Loucy (cell line): ENCODE results near the gene ENKUR.

Experiments used
- EZH2phosphoT487 ChIP-seq: fragments of 200-600 bp; IDR thresholded peaks from 2 replicates; pipeline ENCODE4 v1.6.1; 2018; ENCODE audit warnings: antibody characterized with exemption, mild to moderate bottlenecking, moderate library complexity, borderline replicate concordance
- TF ChIP-seq, protein P1 (sequence below): fragments of 200-600 bp; sonication (generic); conservative IDR thresholded peaks from 2 replicates; pipeline ENCODE4 v1.5.1; 2014; ENCODE audit warnings: mild to moderate bottlenecking, antibody characterized with exemption, low read length

DNA sequence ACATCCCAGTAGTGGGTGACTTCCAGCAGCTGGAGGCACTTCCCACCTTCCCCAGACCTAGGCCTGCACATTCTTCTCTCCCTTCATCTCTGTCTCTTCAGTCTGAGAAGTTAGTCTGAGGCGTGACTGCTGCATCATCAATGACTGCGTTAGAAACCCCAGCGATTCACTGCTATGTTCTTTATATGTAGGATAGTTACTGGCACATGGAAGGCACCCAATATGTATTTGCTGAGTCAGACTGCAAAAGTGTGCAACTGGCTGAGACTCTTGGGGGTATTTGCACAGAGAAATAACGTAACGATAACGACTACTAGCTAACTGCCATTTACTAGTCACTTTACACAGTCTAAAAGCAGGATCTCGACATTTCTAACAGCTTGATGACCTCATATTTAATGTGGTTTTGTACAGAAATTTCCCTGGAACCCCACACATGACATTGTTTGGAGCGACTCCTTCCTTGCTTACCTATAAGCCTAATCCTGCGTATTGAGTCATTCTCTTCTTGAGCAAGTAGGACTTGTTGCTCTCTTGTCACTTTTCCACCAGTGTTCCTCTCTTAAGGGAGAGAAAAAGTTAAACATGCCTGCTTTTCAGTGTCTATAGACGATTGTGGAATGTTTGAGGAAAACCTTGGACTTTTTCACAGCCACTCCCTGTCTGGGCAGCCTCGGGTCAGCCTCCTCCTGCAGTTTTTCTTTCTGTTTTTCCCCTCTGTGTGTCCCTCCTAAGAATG is 45.9 kb upstream of the ENKUR start:
- TF ChIP-seq, protein P1, sequence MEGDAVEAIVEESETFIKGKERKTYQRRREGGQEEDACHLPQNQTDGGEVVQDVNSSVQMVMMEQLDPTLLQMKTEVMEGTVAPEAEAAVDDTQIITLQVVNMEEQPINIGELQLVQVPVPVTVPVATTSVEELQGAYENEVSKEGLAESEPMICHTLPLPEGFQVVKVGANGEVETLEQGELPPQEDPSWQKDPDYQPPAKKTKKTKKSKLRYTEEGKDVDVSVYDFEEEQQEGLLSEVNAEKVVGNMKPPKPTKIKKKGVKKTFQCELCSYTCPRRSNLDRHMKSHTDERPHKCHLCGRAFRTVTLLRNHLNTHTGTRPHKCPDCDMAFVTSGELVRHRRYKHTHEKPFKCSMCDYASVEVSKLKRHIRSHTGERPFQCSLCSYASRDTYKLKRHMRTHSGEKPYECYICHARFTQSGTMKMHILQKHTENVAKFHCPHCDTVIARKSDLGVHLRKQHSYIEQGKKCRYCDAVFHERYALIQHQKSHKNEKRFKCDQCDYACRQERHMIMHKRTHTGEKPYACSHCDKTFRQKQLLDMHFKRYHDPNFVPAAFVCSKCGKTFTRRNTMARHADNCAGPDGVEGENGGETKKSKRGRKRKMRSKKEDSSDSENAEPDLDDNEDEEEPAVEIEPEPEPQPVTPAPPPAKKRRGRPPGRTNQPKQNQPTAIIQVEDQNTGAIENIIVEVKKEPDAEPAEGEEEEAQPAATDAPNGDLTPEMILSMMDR, result no peak
- no peak for TF ChIP-seq EZH2phosphoT487
